ENCODE results near the gene TMTC3. TPM values are rescaled to one million over a fixed set of nuclear protein-coding genes. Genes with fewer than 3 reads are reported as not detected.

The TMTC3 gene
- total and polyA plus RNA-seq, 2 of the 8 experiments (the other 6 are each of a cell fraction or from before 2014, with no cell fraction given) = 7.0 to 45.1 TPM

- Histone ChIP-seq H3K18ac (ENCODE audit: extremely low read depth, low read length) (no peak overlapping the region), H3K23ac (ENCODE audit: insufficient read length) (no peak overlapping the region), H3K79me2 (ENCODE audit: control insufficient read depth in 1 of 2, insufficient read depth in 2 of 2, low read length in 2 of 2) (no peaks in the 10 kb centered on the region), H2AK5ac (ENCODE audit: low read depth, low read length) (no peak overlapping the region), H3K9me3 (ENCODE audit: insufficient read depth in 2 of 2, low read depth in 1 of 2, low read length in 1 of 2) (no peaks in the 10 kb centered on the region), H3K4me1 (replicated peaks in 1 of 4; ENCODE audit: control insufficient read depth in 3 of 4, insufficient read depth in 4 of 4, low read length in 3 of 4) (peaks cover 0 to 4% (median 1%) of the 10 kb centered on the region in 4 experiments; a peak in 1 of 7 replicates), H3K27me3 (replicated peaks in 1 of 4; ENCODE audit: control insufficient read depth in 3 of 4, extremely low read depth in 1 of 4, insufficient read depth in 3 of 4, low read length in 3 of 4) (no peaks in the 10 kb centered on the region), H2BK20ac (ENCODE audit: low read length) (no peak overlapping the region), H3K27ac (ENCODE audit: low read depth, low read length) (no peak overlapping the region), H4K5ac (ENCODE audit: insufficient read length, low read depth, low read length) (no peak overlapping the region), H3K36me3 (ENCODE audit: control insufficient read depth in 2 of 4, insufficient read depth in 4 of 4, low read length in 3 of 4) (no peaks in the 10 kb centered on the region), H3K56ac (replicated peaks; ENCODE audit: insufficient read length, low read depth, low read length) (no peak overlapping the region), H2BK120ac (replicated peaks; ENCODE audit: low read depth, low read length) (no peak overlapping the region), H3K4ac (replicated peaks; ENCODE audit: insufficient read length, low read depth, low read length) (no peak overlapping the region), H4K20me1 (replicated peaks in 1 of 2; ENCODE audit: control insufficient read depth in 1 of 2, insufficient read depth in 2 of 2, low read length in 2 of 2) (no peaks in the 10 kb centered on the region), H2BK5ac (ENCODE audit: low read depth, low read length) (no peak overlapping the region), H3K23me2 (ENCODE audit: low read depth, low read length) (no peaks in the 10 kb centered on the region), H3K14ac (ENCODE audit: insufficient read length) (no peak overlapping the region), H4K91ac (replicated peaks; ENCODE audit: insufficient read length, low read length) (no peak overlapping the region), H3K4me3 (ENCODE audit: extremely low read depth in 1 of 4, insufficient read depth in 2 of 4, low read depth in 3 of 4, low read length in 4 of 4) (no peak overlapping the region), H3K79me1 (ENCODE audit: low read depth, low read length) (no peaks in the 10 kb centered on the region), H2BK12ac (ENCODE audit: low read depth, low read length) (no peak overlapping the region), H3K9ac (replicated peaks in 1 of 4; ENCODE audit: extremely low read depth in 1 of 4, low read depth in 3 of 4, low read length in 3 of 4) (no peak overlapping the region), H4K8ac (ENCODE audit: extremely low read depth, insufficient read depth, low read length) (no peak overlapping the region), H3K4me2 (ENCODE audit: insufficient read depth in 1 of 2, low read depth in 2 of 2, low read length in 2 of 2) (no peak overlapping the region), H2BK15ac (ENCODE audit: low read length) (no peak overlapping the region), H2AFZ (ENCODE audit: low read length) (no peak overlapping the region)
- CTCF ChIA-PET (ENCODE audit: partially characterized antibody) = interaction anchor here (1.6 kb wide), 2 partner anchors 12 to 151 kb away, joined by 3 to 4 read pairs; no protein-coding TSS in a partner anchor
- WGBS, 2 experiments (ENCODE audit: extremely low coverage in 1 of 2, insufficient coverage in 1 of 2, insufficient read length in 1 of 2, insufficient replicate concordance in 2 of 2, low coverage in 1 of 2, low lambda C conversion rate in 2 of 2, missing lambda C conversion rate in 1 of 2) = 96% methylated on average over 1 of the region's 1 CpG; no CpG with 5 or more reads in 1 of the 2 experiments
- DNase-seq (ENCODE audit: low read depth in 1 of 2, low spot score in 2 of 2) (no peak), FAIRE-seq (no peak)
- POLR2A ChIA-PET (ENCODE audit: partially characterized antibody) = no interaction called here
- TF ChIP-seq EGR1 (IDR thresholded peaks at IDR 0.05; ENCODE audit: borderline replicate concordance, low read depth, low read length) = no peak
- no peak for TF ChIP-seq ATF2 (IDR thresholded peaks at IDR 0.05; ENCODE audit: low read length)
- no peak for TF ChIP-seq CHD2 (IDR thresholded peaks at IDR 0.05; ENCODE audit: low read length)
- TF ChIP-seq BRCA1 (IDR thresholded peaks at IDR 0.05; ENCODE audit: low read depth, low read length) = no peak
- TF ChIP-seq JUN (IDR thresholded peaks at IDR 0.05; ENCODE audit: low read depth, low read length) = no peak
- no peak for TF ChIP-seq SIN3A (conservative IDR thresholded peaks at IDR 0.05 in 1 of 2, IDR thresholded peaks at IDR 0.05 in 1 of 2; ENCODE audit: low read depth in 1 of 2, low read length in 2 of 2)
Observed at GRCh38 chr12:88242571-88242925, 100.4 kb downstream of the TMTC3 start.

Data from H1 (cell line).